Mononuclear cell (primary cell): ENCODE data around the gene FGF18. TPM values are rescaled to one million over a fixed set of nuclear protein-coding genes. Genes with fewer than 3 reads are reported as not detected.
"Not testable (repeated sequence)": the region's sequence is repeated elsewhere in the genome, so short reads cannot be mapped to it uniquely, and the experiment has no call there.

Source experiments
- H3K27me3 ChIP-seq: 2 replicates; pipeline ENCODE4 v1.6.0; 2011; ENCODE audit warnings: low read length, control low read depth; ENCODE audit not compliant: insufficient read depth
- H3K4me1 ChIP-seq: 2 replicates; pipeline ENCODE4 v1.5.1; 2011; ENCODE audit warnings: mild to moderate bottlenecking, low read length, control low read depth; ENCODE audit not compliant: insufficient read depth
- H3K4me3 ChIP-seq: 2 replicates; pipeline ENCODE4 v1.5.1; 2011; ENCODE audit warnings: mild to moderate bottlenecking, low read length, moderate library complexity
- H3K9me3 ChIP-seq: 2 replicates; pipeline ENCODE4 v1.5.1; 2011; ENCODE audit warnings: low read depth, mild to moderate bottlenecking, control low read depth, low read length
- total RNA-seq: library from RNA; depleted of rRNA; stranded (reverse); fragments of >200 nt; gene quantifications from one replicate; pipeline ENCODE4 v1.2.3, GENCODE V29; 2012

Gene FGF18
- total RNA-seq, 1 donor, result 0.10 TPM

DNA sequence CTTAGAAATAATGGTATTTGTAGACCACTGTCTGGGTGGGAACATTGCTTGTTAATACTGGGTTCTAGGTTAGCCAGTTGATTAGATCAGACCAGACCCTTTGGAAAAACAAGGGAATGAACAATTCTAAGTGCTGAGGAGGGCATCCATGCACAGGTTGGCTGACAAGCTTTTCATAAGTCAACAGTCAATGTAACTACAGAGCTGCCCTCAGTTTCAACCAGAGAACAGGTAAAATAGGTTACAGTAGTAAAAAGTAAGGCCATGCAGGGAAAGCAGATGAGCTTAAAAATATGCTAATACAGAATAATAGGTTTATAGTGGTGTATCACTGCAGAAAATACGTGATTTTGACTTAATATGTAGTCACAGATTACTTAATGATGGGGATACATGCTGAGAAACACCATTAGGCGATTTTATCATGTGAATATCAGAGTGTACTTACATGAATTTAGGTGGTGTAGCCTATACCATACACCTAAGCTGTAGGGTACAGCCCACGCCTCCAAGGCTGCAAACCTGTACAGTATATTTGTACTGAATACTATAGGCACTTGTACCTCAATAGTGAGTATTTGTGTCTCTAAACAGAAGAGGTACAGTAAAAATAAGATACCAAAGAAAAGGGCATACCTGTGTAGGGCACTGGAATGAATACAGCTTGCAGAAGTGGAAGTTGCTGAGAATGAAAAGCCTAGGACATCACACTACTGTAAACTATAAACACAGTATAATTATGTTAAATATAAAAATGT lies 6.1 kb upstream of the FGF18 start:
- no peaks in the 10 kb centered on the region for H3K9me3 ChIP-seq
- H3K4me1 ChIP-seq, result peaks cover 6% of the 10 kb centered on the region
- no peak overlapping the region for H3K4me3 ChIP-seq

GRCh38 chr5:171413993-171414392 lies 5.5 kb upstream of the FGF18 start:
- peaks cover 12% of the 10 kb centered on the region for H3K4me1 ChIP-seq
- H3K4me3 ChIP-seq, H3K9me3 ChIP-seq, H3K27me3 ChIP-seq: not testable (repeated sequence)

More for the DNA sequence above, 6.1 kb upstream of the FGF18 start:
- H3K27me3 ChIP-seq, result peaks cover 2% of the 10 kb centered on the region

GRCh38 chr5:171415115-171415730 lies 4.2 kb upstream of the FGF18 start:
- H3K4me1 ChIP-seq, result peaks cover 11% of the 10 kb centered on the region
- no peaks in the 10 kb centered on the region for H3K9me3 ChIP-seq
- H3K4me3 ChIP-seq, result no peak overlapping the region
- H3K27me3 ChIP-seq, result peaks cover 3% of the 10 kb centered on the region

DNA sequence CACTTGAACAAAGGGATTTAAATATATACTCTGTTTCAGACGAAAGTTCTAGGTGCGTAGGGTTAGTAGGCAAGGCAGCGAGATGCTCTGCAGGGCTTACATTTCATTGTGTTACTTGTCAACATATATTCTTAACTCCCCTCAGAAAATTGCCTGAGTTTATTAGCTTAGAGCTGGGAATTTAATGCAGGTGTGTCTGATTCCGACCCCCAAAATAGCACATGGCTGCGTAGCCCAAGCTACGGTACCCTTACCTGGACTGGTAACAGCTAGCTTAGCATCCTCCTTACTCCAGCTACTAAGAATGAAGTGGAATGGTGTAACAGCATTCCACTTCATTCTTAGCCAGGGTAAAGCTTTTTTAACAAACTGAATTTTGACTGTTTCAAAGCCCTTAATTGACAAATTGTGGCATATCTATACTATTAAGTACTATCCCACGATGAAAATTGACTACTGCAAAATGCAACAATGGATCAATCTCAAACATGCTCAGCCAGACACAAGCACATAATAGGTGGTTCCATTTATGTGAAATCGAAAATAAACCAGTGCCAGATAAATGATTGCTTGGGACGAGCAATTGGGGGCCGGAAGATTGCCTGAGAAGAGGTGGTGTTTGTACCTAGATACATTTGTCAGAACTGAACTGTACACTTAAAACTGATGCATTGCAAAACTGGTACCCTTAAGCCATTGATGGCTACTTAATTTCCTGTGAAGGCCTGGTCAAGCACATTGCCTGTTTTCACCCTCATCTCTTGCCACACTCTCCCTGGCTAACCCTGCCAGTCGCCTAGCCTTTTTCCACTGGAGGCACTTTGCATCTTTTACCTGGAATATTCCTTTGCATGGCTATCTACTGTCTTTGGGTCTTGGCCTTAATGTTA lies 3.0 kb upstream of the FGF18 start:
- Histone ChIP-seq H3K4me3 (no peak overlapping the region), H3K27me3 (peaks cover 12% of the 10 kb centered on the region), H3K9me3 (no peaks in the 10 kb centered on the region), H3K4me1 (peaks cover 17% of the 10 kb centered on the region)

DNA sequence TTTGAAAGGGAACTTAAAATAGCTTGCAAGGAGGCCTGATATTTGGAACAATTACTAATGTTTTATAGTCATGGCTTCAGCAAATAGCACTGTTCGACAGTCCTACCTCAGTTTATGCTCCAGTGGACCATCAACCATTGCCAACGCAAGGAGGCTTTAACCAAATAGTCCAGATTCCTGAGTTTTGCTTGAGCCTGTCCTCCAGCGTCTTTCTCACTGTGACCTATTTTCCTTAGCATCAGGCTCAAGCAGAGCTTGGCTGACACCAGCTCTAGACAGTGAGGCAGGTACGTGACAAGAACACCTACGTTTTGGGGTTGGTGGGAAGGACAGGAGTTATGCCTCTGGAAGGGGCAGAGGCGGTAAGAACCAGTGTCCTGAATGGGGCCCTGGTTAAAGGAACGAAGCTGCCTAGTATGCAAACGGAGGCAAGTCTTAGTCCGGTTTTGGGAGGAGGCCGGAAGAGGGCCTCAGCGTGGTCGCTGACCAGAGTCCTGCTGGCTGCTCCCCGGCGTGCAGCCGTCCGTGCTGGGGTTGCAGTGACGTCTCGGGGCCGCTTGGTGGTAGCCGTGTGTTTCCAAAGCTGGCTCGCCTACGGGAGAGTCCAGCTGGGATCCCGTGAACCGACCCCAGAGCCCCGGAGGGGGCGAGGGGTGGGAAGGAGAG lies 998 bp upstream of the FGF18 start:
- Histone ChIP-seq H3K4me3 (no peak overlapping the region), H3K27me3 (peaks cover 18% of the 10 kb centered on the region), H3K4me1 (peaks cover 17% of the 10 kb centered on the region), H3K9me3 (no peaks in the 10 kb centered on the region)

DNA sequence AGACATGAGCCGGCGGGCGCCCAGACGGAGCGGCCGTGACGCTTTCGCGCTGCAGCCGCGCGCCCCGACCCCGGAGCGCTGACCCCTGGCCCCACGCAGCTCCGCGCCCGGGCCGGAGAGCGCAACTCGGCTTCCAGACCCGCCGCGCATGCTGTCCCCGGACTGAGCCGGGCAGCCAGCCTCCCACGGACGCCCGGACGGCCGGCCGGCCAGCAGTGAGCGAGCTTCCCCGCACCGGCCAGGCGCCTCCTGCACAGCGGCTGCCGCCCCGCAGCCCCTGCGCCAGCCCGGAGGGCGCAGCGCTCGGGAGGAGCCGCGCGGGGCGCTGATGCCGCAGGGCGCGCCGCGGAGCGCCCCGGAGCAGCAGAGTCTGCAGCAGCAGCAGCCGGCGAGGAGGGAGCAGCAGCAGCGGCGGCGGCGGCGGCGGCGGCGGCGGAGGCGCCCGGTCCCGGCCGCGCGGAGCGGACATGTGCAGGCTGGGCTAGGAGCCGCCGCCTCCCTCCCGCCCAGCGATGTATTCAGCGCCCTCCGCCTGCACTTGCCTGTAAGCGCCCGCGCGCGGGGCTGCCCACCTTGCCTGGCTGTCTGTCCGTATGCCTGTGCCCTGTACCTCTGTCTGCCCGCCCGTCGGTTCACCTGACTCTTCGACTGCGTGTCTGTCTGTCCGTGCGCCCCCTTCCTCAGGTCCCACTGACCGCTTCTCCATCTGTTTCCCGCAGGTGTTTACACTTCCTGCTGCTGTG lies 412 bp downstream of the FGF18 start:
- H3K4me1 ChIP-seq, result peaks cover 17% of the 10 kb centered on the region
- no peak overlapping the region for H3K4me3 ChIP-seq
- peaks cover 18% of the 10 kb centered on the region for H3K27me3 ChIP-seq
- H3K9me3 ChIP-seq, result no peaks in the 10 kb centered on the region

DNA sequence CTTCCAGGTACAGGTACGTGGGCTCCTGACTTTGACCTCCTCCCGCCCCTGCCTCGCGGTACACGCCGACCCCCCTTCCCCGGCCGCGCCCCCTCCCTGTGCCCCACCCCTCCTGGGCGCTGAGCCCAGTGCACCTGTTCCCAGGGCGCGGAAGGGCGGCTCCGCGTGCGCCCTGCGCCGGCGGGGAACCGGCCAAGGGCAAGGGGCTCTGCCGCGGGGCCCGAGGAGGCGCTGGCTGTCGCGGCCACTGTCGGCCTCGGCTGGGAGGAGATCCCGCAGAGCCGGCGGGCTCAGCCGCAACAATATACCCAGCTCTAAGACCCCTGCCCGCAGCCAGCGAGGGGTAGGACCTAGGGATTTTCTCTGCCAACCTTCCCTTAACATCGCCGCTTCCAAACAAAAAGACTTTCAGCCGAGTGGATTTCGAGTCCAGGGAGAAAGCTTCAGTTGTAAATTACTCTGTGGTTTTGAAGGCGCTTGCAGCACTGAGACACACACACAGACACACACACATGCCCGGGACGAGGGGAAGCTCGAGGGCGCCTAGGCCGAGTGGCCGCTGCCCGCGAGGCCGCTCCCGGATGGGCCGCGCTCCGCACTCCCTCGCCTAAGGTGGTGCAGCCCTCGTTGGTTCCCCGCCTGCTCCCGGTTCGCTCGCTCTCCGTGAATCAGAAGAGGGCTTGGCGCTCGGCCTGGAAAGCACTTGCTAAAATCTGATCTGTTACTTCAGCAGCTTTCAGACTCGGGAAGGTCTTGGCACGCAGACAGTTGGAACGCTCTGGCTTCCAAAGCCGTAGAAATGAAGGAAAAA lies 1.2 kb downstream of the FGF18 start:
- Histone ChIP-seq H3K4me3 (no peak overlapping the region), H3K4me1 (peaks cover 17% of the 10 kb centered on the region), H3K27me3 (peaks cover 18% of the 10 kb centered on the region), H3K9me3 (no peaks in the 10 kb centered on the region)

DNA sequence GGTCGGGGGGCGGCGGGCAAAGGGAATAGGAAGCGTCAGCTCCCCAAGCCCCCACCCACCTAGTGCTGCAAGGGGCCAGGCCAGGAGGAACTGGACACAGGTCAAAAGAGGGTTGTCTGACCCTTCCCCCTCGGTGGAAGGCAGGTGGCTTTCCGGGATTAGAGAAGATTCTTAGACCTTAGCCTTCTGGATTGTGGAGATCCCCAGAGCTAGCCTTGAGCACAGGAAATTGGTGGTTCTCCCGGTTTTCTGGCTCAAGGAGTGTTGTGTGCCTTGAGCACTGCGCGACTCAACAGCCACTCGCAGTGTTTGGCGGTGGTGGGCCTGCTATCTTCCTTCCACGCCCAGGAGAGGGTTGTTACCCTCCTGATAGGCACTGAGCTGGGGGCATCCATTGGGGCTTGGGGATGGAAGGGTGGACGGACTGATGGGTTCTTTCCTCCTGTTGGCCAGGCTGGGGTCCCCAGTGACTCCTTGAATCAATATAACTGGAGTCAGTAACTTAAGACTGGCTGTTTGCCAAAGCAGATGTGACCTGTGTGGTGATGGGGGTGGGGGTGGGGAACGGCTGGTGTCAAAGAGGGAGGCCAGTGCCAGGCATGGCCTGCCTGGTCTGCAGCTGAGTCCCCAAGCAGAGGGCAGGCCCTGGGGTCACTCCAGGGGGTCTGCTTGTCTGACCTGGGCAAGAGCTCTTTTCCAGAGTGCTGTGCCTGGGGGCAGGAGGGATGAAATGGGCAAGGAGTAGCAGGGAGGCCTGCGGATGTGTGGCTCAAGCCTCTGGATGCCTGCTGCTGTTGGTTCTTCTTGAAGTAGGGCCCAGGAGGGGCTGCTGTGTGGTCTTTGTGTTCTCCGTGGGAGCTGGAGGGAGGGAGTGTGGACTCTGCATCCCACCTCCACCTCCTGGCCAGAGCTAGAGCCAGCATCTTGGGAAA lies 2.1 kb downstream of the FGF18 start:
- H3K4me3 ChIP-seq, result no peak overlapping the region
- no peaks in the 10 kb centered on the region for H3K9me3 ChIP-seq
- peaks cover 18% of the 10 kb centered on the region for H3K27me3 ChIP-seq
- H3K4me1 ChIP-seq, result peaks cover 17% of the 10 kb centered on the region

DNA sequence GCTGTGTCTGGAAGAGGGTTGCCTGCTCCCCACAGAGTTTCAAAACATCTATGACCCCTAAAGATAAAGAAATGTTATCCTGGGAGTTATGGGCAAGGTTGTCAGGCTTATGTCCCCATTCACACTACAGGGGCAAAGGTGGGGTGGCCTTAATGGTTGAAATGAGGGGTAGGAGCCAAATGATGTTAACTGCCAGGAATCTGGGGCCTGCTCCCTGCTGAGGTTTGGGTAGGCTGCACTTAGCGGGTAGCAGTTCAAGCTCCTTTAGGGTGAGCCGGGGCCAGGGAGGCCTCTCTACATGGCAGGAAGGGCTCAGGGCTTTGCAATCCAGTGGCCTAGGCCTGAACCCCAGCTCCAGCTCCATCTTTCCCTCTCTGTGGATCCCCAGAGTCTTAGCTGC lies 3.0 kb downstream of the FGF18 start:
- Histone ChIP-seq H3K9me3 (no peaks in the 10 kb centered on the region), H3K27me3 (peaks cover 18% of the 10 kb centered on the region), H3K4me3 (no peak overlapping the region), H3K4me1 (peaks cover 17% of the 10 kb centered on the region)

DNA sequence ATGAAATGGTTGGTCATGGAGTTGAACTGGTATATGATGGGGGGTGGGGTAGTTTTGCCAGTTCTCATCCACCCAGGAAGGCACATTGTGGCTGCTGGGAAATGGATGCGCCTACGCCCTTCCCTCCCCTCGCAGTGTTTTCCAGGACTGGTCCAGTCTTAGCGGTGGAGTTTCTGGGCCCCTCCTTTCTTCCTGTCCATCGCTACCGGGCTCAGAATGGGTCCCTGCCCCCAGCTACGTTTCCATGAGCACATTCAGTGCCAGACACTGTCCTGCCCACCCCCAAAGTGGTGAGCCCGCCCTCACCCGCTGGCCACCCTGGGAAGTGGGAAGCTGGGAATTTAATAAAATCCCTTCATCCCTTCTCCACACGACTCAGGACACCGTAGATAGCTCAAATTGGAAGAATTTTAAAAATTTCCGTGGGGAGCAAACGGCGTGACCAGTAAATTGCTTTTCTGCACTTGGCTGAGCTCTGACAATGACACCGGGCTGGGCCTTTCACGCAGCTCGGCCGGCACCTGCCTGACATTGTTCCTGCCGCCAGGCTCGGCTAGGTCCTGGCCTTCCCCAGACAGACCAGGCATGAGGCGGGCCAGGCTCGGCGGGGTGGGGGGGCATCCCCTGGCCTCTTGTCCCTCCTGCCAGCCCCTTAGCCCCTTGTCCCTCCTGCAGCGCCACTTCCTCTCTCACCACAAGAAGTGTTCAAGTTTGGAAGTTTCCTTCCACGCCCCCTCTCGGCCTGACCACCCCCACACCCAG lies 3.6 kb downstream of the FGF18 start:
- H3K27me3 ChIP-seq, result peaks cover 18% of the 10 kb centered on the region
- peaks cover 17% of the 10 kb centered on the region for H3K4me1 ChIP-seq

DNA sequence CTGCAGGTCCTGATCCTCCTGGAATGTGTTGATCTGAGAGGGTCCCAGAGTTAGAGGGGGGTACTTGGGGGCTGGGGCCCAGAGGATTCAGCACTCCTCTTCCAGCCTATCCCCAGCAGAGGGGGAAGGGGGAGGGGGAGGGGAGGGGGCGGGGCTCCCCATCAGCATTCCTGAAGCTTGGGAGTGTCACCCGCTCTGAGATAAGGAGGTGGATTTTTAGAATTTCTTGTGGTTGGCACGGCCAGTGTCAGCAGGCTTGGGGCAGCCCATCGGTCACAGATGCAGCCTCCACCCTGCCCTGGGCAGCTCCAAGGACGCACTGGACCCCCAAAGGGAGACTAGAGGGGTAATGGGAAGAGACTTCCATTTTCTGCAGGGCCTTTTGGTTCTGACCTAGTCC lies 5.3 kb downstream of the FGF18 start:
- H3K9me3 ChIP-seq, result no peaks in the 10 kb centered on the region
- H3K27me3 ChIP-seq, result peaks cover 15% of the 10 kb centered on the region
- no peak overlapping the region for H3K4me3 ChIP-seq
- peaks cover 6% of the 10 kb centered on the region for H3K4me1 ChIP-seq

More for the DNA sequence above, 3.6 kb downstream of the FGF18 start:
- no peak overlapping the region for H3K4me3 ChIP-seq
- H3K9me3 ChIP-seq, result no peaks in the 10 kb centered on the region

DNA sequence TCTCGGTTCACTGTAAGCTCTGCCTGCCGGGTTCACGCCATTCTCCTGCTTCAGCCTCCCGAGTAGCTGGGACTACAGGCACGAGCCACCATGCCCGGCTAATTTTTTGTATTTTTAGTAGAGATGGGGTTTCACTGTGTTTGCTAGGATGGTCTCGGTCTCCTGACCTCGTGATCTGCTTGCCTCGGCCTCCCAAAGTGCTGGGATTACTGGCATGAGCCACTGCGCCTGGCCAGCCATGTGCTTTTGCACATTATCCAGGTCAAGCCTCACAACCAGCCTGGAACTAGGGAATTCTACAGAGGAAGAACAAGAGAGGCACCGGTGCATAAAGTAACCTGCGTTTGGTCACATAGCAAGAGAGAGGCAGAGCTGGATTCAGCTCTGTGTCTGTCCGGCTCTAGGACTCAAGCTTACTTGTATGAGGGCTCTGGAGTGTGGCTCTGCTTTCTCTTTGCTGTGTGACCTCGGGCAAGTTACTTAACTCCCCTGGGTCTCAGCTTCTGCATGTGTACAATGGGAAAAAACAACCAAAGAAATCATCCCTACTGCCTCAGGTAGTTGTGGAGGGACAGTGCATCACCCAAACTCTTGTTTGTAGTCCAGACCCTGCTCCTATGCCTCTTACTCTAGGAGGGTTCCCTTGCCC lies 6.3 kb downstream of the FGF18 start:
- peaks cover 3% of the 10 kb centered on the region for H3K4me1 ChIP-seq
- peaks cover 12% of the 10 kb centered on the region for H3K27me3 ChIP-seq
- H3K9me3 ChIP-seq, result no peaks in the 10 kb centered on the region
- no peak overlapping the region for H3K4me3 ChIP-seq
